HG03378 (cell line): Measurements from ENCODE around the gene SPNS2.

Experiments used
- ATAC-seq: cut with Tn5 transposase; IDR thresholded peaks from one replicate; pipeline ENCODE4 v1.9.1; 2021; ENCODE audit warnings: mild to moderate bottlenecking, moderate library complexity; ENCODE audit not compliant: unreplicated experiment

The SPNS2 gene

GRCh38 chr17:4498461-4499397, at the start of gene SPNS2:
SPNS2 (plus strand) TSS chr17:4498881; CDS start chr17:4499048, 167 bp downstream.
- no peak for ATAC-seq

- no peak for ATAC-seq
These were observed 48.9 kb upstream of the SPNS2 start for GRCh38 chr17:4449736-4450135.

- ATAC-seq = no peak
These were observed 47.9 kb upstream of the SPNS2 start for GRCh38 chr17:4450710-4451316.

- no peak for ATAC-seq
These were observed 44.7 kb upstream of the SPNS2 start for GRCh38 chr17:4453812-4454591.

- ATAC-seq = no peak
These were observed 38.0 kb upstream of the SPNS2 start for GRCh38 chr17:4460661-4461060.

- ATAC-seq = no peak
These were observed 34.7 kb upstream of the SPNS2 start for GRCh38 chr17:4463818-4464476.

GRCh38 chr17:4465786-4466185, 32.9 kb upstream of the SPNS2 start:
- no peak for ATAC-seq

- no peak for ATAC-seq
These were observed 31.4 kb upstream of the SPNS2 start for GRCh38 chr17:4467287-4467686.

- ATAC-seq = no peak
These were observed 29.1 kb upstream of the SPNS2 start for GRCh38 chr17:4469552-4469951.

GRCh38 chr17:4472286-4472685, 26.4 kb upstream of the SPNS2 start:
- ATAC-seq = no peak

GRCh38 chr17:4474093-4474492, 24.6 kb upstream of the SPNS2 start:
- no peak for ATAC-seq

- no peak for ATAC-seq
These were observed 23.7 kb upstream of the SPNS2 start for GRCh38 chr17:4475001-4475400.

- ATAC-seq = no peak
These were observed 23.2 kb upstream of the SPNS2 start for GRCh38 chr17:4475463-4475862.

- no peak for ATAC-seq
These were observed 22.7 kb upstream of the SPNS2 start for GRCh38 chr17:4476017-4476416.

- no peak for ATAC-seq
These were observed 22.1 kb upstream of the SPNS2 start for GRCh38 chr17:4476511-4477070.

GRCh38 chr17:4477255-4477791, 21.4 kb upstream of the SPNS2 start:
- no peak for ATAC-seq

- no peak for ATAC-seq
These were observed 20.3 kb upstream of the SPNS2 start for GRCh38 chr17:4478318-4478830.

GRCh38 chr17:4479340-4479981, 19.2 kb upstream of the SPNS2 start:
- no peak for ATAC-seq

GRCh38 chr17:4479982-4480751, 18.5 kb upstream of the SPNS2 start:
- ATAC-seq = no peak
